NCI-H526 (cell line): ENCODE measurements around the gene TNFRSF21.
"Not testable (repeated sequence)": the region's sequence is repeated elsewhere in the genome, so short reads cannot be mapped to it uniquely, and the experiment has no call there.

Experiments used
- DNase-seq, 2 experiments: peaks; one replicate each; lab custom pipeline; 2025; lab: John Stamatoyannopoulos, UW

Gene TNFRSF21, protein sequence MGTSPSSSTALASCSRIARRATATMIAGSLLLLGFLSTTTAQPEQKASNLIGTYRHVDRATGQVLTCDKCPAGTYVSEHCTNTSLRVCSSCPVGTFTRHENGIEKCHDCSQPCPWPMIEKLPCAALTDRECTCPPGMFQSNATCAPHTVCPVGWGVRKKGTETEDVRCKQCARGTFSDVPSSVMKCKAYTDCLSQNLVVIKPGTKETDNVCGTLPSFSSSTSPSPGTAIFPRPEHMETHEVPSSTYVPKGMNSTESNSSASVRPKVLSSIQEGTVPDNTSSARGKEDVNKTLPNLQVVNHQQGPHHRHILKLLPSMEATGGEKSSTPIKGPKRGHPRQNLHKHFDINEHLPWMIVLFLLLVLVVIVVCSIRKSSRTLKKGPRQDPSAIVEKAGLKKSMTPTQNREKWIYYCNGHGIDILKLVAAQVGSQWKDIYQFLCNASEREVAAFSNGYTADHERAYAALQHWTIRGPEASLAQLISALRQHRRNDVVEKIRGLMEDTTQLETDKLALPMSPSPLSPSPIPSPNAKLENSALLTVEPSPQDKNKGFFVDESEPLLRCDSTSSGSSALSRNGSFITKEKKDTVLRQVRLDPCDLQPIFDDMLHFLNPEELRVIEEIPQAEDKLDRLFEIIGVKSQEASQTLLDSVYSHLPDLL

DNA sequence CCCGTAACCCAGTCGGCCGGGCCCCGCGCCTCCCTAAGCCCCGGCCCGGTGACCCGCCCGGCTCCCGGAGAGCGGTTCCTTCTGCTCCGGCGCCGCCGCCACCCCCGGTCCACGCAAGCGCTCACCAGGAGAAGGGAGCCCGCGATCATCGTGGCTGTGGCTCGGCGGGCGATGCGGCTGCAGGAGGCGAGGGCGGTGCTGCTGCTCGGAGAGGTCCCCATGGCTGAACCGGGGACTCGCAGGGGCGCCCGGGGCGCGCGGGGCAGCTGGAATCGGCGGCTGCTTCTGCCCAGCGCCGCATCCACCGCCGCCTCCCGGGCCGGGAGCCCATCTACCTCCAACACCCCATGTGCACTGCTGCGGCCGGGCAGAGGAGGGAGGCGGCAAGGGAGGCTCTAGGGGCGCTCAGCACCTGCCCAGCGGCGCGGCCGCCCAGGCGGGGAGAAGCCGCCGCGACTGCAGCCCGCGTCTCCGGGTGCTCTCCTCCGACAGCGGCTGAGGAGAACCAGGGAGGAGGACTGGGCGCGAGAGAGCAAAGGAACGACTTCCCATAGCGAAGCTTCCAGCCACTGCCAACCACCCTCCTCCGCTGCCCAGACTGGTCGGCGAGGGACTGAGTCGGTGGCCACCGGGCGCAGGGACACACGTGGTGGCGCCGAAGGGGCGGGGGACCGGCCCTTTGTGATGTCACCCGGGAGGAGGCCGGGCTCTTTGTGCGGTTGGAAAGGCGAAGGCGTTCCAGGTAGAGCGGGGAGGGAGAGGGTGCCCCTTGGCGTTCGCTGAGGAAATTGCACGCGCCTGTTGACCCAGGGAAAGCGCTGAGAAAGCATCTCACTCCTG lies at the start of gene TNFRSF21:
Gene TNFRSF21, minus strand, starts transcription at position 615 of the 840 bp plus-strand sequence. Its CDS starts 394 bp downstream, at position 221.
- peak; percentile 86 to 96 for DNase-seq

DNA sequence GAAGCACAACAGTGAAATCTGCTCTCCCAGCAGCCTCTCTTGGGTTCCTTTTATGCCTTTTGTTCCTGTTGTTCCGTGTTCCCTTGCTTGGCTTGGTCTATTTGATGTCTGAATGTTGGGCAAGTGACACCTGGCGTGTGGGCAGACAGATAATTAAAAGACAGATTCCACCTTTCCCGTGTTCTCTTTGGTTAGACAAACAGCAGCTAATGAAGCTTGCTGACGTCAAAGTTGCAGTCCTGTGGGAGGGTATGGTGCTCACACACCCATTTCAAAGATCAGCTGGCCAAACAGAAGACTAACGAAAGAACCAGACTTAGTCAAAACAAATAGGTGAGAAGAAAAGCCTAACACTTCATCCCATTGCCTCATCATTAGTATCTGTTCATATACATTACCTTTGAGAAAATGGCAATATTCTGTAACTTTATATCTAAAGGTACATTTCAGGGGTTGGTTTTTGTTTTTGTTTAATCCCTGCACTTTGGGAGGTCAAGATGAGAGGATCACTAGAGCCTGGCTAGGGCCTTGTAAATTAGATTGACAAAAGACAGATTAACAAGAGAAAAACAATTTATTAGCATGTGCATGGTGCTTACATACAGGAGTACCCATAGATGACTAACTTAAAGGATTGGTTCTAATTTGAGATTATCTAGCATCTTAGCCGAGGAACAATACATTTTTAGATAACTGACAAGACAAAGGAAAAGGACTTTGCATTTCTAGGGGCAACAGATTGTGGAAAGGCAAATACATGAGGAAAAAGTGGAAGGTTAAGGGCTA lies 48.9 kb upstream of the TNFRSF21 start:
- no peak for DNase-seq

DNA sequence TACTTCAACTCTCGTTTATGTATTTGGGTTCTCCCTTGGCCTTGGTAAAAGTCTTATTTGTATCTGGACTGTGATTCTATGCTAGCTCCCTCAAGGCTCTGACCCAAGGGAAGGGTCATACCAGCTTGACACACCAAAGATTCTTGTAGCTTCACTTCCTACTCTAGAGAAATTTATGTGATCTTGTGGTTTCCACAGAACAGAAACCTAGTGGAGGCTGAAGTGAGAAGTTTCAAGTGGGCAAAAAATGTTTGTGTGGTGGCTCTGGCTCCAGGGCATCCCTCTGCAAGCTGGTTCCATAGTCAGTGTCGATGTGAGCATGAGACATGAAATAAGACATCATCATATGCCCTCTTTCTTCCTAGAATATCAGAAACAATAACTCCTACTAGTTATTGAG lies 48.1 kb upstream of the TNFRSF21 start:
- DNase-seq = no peak

- DNase-seq = no peak
Observed at GRCh38 chr6:47355496-47355895, 45.8 kb upstream of the TNFRSF21 start.

- no peak for DNase-seq
Observed at GRCh38 chr6:47353871-47354270, 44.2 kb upstream of the TNFRSF21 start.

DNA sequence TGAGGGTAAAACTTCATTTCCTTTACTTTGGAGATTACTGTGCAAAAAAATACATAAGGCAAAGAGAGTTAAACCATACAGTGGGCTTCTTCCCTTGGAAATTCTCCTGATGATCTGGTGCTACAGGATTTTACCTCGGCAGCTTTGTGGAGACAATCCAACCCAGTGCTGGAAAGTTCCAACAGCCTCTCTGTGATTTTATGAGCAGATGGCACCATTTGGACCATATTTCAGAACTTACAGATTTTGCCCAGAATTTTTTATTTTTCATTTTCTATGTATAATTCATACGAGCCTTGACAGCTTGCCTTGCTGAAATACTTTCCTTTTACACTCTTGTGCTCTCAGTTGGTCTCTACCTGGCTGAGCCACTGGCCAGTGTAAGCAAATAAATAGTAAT lies 43.3 kb upstream of the TNFRSF21 start:
- no peak for DNase-seq

GRCh38 chr6:47352194-47352920 lies 42.7 kb upstream of the TNFRSF21 start:
- DNase-seq = no peak

GRCh38 chr6:47351621-47352020 lies 41.9 kb upstream of the TNFRSF21 start:
- no peak for DNase-seq

- no peak for DNase-seq
Observed at GRCh38 chr6:47349931-47350330, 40.2 kb upstream of the TNFRSF21 start.

GRCh38 chr6:47348316-47348863 lies 38.7 kb upstream of the TNFRSF21 start:
- no peak for DNase-seq

- no peak for DNase-seq
Observed at GRCh38 chr6:47345761-47346160, 36.1 kb upstream of the TNFRSF21 start.

GRCh38 chr6:47344022-47344421 lies 34.3 kb upstream of the TNFRSF21 start:
- no peak for DNase-seq

DNA sequence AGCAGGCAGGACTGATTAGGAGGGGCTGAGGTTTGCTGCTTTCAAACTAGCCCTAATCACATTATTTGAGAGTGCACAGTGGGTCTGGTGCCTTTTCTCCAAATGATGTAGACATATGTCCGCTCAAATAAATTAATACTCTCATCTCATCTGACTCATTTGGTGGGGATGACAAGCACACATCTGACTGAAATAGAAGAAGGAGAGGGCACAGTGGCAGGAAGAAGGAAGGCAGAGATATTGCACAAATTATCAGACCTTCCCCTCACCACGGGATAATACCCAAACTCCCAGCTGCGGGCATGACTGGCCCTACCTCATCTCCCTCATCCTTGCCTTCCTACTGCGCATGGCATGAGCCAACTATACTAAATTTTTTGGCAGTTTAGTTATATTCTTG lies 33.9 kb upstream of the TNFRSF21 start:
- DNase-seq = no peak

GRCh38 chr6:47342824-47343223 lies 33.1 kb upstream of the TNFRSF21 start:
- DNase-seq = no peak

DNA sequence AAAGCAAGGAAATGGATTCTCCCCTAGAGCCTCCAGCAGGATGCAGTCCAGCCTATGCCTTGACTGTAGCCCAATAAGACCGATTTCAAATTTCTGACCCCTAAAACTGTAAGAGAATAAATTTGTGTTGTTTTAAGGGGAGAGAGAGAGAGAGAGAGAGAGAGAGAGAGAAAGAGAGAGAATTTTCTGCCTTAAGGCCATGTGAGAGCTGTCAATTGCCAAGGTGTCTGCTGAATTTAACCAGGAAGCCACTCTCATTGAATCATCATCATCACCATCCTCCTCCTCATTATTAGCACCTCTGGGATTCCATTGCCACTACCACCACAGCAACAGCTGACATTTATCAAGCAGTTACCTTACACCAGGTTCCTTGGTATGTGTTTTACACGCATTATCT lies 27.8 kb upstream of the TNFRSF21 start:
- no peak for DNase-seq

GRCh38 chr6:47336334-47336733 lies 26.6 kb upstream of the TNFRSF21 start:
- no peak for DNase-seq

- no peak for DNase-seq
Observed at GRCh38 chr6:47335466-47335865, 25.8 kb upstream of the TNFRSF21 start.

DNA sequence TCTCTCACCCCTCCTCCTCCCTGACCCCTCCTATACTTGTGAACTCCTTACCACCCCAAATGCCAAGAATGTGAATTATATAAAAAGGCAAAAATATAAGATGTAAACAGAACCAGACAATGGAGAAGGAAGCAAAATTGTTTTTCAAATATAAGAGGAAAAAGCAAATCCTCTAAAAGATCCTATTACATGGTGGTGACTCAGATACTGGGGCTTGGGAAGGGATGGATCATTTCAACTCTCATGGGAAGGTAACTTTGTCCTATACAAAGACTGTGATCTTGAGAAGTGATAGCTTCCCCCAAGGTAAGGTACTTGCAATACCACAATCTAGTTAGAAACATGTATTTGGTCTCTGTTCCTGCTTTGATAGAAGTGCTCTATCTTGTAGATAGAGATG lies 24.6 kb upstream of the TNFRSF21 start:
- no peak for DNase-seq

- DNase-seq = not testable (repeated sequence)
Observed at GRCh38 chr6:47328606-47329005, 18.9 kb upstream of the TNFRSF21 start.

GRCh38 chr6:47328139-47328538 lies 18.4 kb upstream of the TNFRSF21 start:
- not testable (repeated sequence) for DNase-seq

GRCh38 chr6:47323887-47324286 lies 14.2 kb upstream of the TNFRSF21 start:
- no peak for DNase-seq
